Liver (tissue), 3 donors: ENCODE data around the gene THAP3.

Experiments used
- CTCF ChIP-seq: fragments of 150-350 bp; IDR thresholded peaks from 2 replicates; pipeline ENCODE4 v1.5.1; 2017; ENCODE audit warnings: improper control_type of control experiment, low read depth, low read length; ENCODE audit not compliant: missing input control
- TAF1 ChIP-seq: conservative IDR thresholded peaks from 2 replicates; pipeline ENCODE4 v1.6.1; 2016; ENCODE audit warnings: antibody characterized with exemption, mild to moderate bottlenecking
- YY1 ChIP-seq: IDR thresholded peaks from 2 replicates; pipeline ENCODE4 v1.6.1; 2016; ENCODE audit warnings: antibody characterized with exemption, mild to moderate bottlenecking
- donor health status: healthy.
- donor health status: healthy.

- TF ChIP-seq CTCF (no peak), TAF1 (no peak), YY1 (peak; percentile 63)
These were observed 11.2 kb upstream of the THAP3 start, which contains the start of gene PHF13 for GRCh38 chr1:6613361-6614018.
